CD4-positive, alpha-beta T cell treated with Interleukin-6 at 100 ng/mL for 8 hours (primary cell): Measurements from ENCODE around the gene MOB3A.

Experiments
- DNase-seq: peaks from one replicate; pipeline ENCODE4 v3.0.0-alpha.2; 2020; ENCODE audit warnings: mixed read lengths, low spot score

Gene MOB3A

GRCh38 chr19:2046046-2046907 lies 49.8 kb downstream of the MOB3A start:
- DNase-seq: no peak

GRCh38 chr19:2045501-2046045 lies 50.6 kb downstream of the MOB3A start:
- DNase-seq: no peak

GRCh38 chr19:2044709-2045500 lies 51.2 kb downstream of the MOB3A start:
- DNase-seq: no peak

GRCh38 chr19:2043961-2044708 lies 52.0 kb downstream of the MOB3A start:
- DNase-seq: no peak

- DNase-seq: no peak
Observed at GRCh38 chr19:2043251-2043641, 52.9 kb downstream of the MOB3A start.

- DNase-seq: no peak
Observed at GRCh38 chr19:2042485-2043250, 53.5 kb downstream of the MOB3A start.

GRCh38 chr19:2041683-2042484 lies 54.2 kb downstream of the MOB3A start:
- DNase-seq: peak; percentile 99

GRCh38 chr19:2041433-2041682 lies 54.8 kb downstream of the MOB3A start:
- DNase-seq: no peak

GRCh38 chr19:2040647-2041432 lies 55.3 kb downstream of the MOB3A start:
- DNase-seq: no peak

GRCh38 chr19:2039959-2040646 lies 56.0 kb downstream of the MOB3A start:
- DNase-seq: no peak

- DNase-seq: no peak
Observed at GRCh38 chr19:2039089-2039958, 56.8 kb downstream of the MOB3A start.

GRCh38 chr19:2038284-2039088 lies 57.6 kb downstream of the MOB3A start:
- no peak for DNase-seq

GRCh38 chr19:2037651-2038255 lies 58.4 kb downstream of the MOB3A start:
- DNase-seq: no peak

GRCh38 chr19:2036424-2036823 lies 59.7 kb downstream of the MOB3A start:
- DNase-seq: no peak

GRCh38 chr19:2035590-2035991 lies 60.5 kb downstream of the MOB3A start:
- no peak for DNase-seq

- DNase-seq: no peak
Observed at GRCh38 chr19:2034729-2035589, 61.2 kb downstream of the MOB3A start.
